Neural progenitor cell (in vitro differentiated cells): ENCODE data around the gene LGMN. TPM values are rescaled to one million over a fixed set of nuclear protein-coding genes. Genes with fewer than 3 reads are reported as not detected.
"Not testable (repeated sequence)": the region's sequence is repeated elsewhere in the genome, so short reads cannot be mapped to it uniquely, and the experiment has no call there.

Experiments used
- DNase-seq: peaks from one replicate; pipeline ENCODE4 v3.0.0-alpha.2; 2016; ENCODE audit warnings: low spot score
- H2AFZ ChIP-seq: fragments of 200-600 bp; sonication (generic); replicated peaks from 2 replicates; pipeline ENCODE4 v1.6.1; 2016; ENCODE audit warnings: antibody characterized with exemption
- H3F3A ChIP-seq: fragments of 200-600 bp; sonication (generic); 2 replicates; pipeline ENCODE4 v1.6.1; 2016; ENCODE audit warnings: antibody characterized with exemption, low read depth
- H3K27ac ChIP-seq: fragments of 200-600 bp; sonication (generic); 2 replicates; pipeline ENCODE4 v1.5.1; 2016; ENCODE audit warnings: mild to moderate bottlenecking
- H3K27me3 ChIP-seq: fragments of 200-600 bp; sonication (generic); 2 replicates; pipeline ENCODE4 v1.6.1; 2016; ENCODE audit warnings: mild to moderate bottlenecking, moderate library complexity
- H3K36me3 ChIP-seq: fragments of 200-600 bp; sonication (generic); 2 replicates; pipeline ENCODE4 v1.5.1; 2016
- H3K4me1 ChIP-seq: fragments of 200-600 bp; sonication (generic); 2 replicates; pipeline ENCODE4 v1.6.1; 2016; ENCODE audit warnings: mixed run types
- H3K4me2 ChIP-seq: fragments of 200-600 bp; sonication (generic); 2 replicates; pipeline ENCODE4 v1.6.1; 2016
- H3K4me3 ChIP-seq: fragments of 200-600 bp; sonication (generic); 2 replicates; pipeline ENCODE4 v1.5.1; 2016
- H3K79me2 ChIP-seq: fragments of 200-600 bp; sonication (generic); 2 replicates; pipeline ENCODE4 v1.6.1; 2016; ENCODE audit warnings: low read depth
- H3K9ac ChIP-seq: fragments of 200-600 bp; sonication (generic); 2 replicates; pipeline ENCODE4 v1.6.1; 2016
- H3K9me3 ChIP-seq: fragments of 200-600 bp; sonication (generic); 2 replicates; pipeline ENCODE4 v1.5.1; 2016; ENCODE audit warnings: low read depth
- H4K20me1 ChIP-seq: fragments of 200-600 bp; sonication (generic); 2 replicates; pipeline ENCODE4 v1.6.1; 2016; ENCODE audit warnings: low read depth
- H3K27ac Mint-ChIP-seq: 3 replicates; pipeline ENCODE4 v1.8.0; 2021; ENCODE audit warnings: mixed read lengths
- H3K27me3 Mint-ChIP-seq: 2 replicates; pipeline ENCODE4 v1.8.0; 2022; ENCODE audit warnings: low read depth, mild to moderate bottlenecking, inconsistent platforms, moderate library complexity, mixed read lengths; ENCODE audit not compliant: insufficient read depth
- H3K36me3 Mint-ChIP-seq: 3 replicates; pipeline ENCODE4 v1.8.0; 2021; ENCODE audit warnings: mixed read lengths
- H3K4me1 Mint-ChIP-seq: 3 replicates; pipeline ENCODE4 v1.8.0; 2021; ENCODE audit warnings: mixed read lengths
- H3K4me3 Mint-ChIP-seq: 3 replicates; pipeline ENCODE4 v1.8.0; 2021; ENCODE audit warnings: mild to moderate bottlenecking, moderate library complexity, mixed read lengths
- H3K9me3 Mint-ChIP-seq: 3 replicates; pipeline ENCODE4 v1.8.0; 2020; ENCODE audit warnings: mixed read lengths
- EZH2 ChIP-seq: fragments of 200-600 bp; sonication (generic); IDR thresholded peaks from 2 replicates; pipeline ENCODE4 v1.6.1; 2017; ENCODE audit warnings: antibody characterized with exemption, mild to moderate bottlenecking, moderate library complexity
- EZH2phosphoT487 ChIP-seq: fragments of 200-600 bp; sonication (generic); IDR thresholded peaks from 2 replicates; pipeline ENCODE4 v1.6.1; 2017; ENCODE audit warnings: antibody characterized with exemption
- total RNA-seq: library from RNA; depleted of rRNA; stranded (reverse); fragments of >200 nt; gene quantifications from 2 replicates; pipeline ENCODE4 v1.2.3, GENCODE V29; 2015; ENCODE audit warnings: low replicate concordance
- TF ChIP-seq, protein P1 (sequence below): fragments of 200-600 bp; sonication (generic); IDR thresholded peaks from 2 replicates; pipeline ENCODE4 v1.5.1; 2017; ENCODE audit warnings: antibody characterized with exemption, mild to moderate bottlenecking

The LGMN gene
- total RNA-seq, 1 donor from 2014 or later: 87.0 TPM

DNA sequence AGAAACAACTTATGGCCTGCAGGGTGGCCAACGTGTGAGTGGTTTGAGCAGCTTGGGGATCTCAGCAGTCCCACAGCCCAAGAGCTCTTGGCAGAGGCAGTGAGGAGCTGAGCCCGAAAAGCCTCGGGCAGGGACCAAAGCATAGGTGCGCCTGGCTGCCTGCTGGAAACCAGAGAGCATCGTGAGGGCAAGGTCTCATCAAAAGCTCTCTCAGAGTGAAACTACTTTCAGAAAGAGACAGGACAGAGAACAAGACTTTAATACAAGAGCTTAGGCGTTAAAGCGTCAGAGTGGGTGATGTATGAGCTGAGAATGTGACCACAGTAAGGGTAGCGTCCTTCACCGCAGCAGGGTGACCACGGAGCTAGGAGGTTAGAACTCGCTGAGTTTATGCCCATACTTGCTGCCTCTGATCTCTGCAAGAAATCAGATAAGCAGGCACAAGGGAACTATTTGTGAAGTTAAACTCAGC lies 30.8 kb downstream of the LGMN start:
- Mint-ChIP-seq H3K27me3 (peaks cover 2% of the 10 kb centered on the region), H3K9me3 (no peaks in the 10 kb centered on the region), H3K4me3 (no peak overlapping the region), H3K4me1 (no peaks in the 10 kb centered on the region), H3K27ac (no peak overlapping the region), H3K36me3 (peaks cover 7% of the 10 kb centered on the region)
- Histone ChIP-seq H4K20me1 (no peaks in the 10 kb centered on the region), H3K9ac (no peak overlapping the region), H3K36me3 (no peaks in the 10 kb centered on the region), H3K4me1 (no peaks in the 10 kb centered on the region), H2AFZ (no peak overlapping the region), H3F3A (no peaks in the 10 kb centered on the region), H3K79me2 (peaks cover 8% of the 10 kb centered on the region), H3K27ac (no peak overlapping the region), H3K9me3 (no peaks in the 10 kb centered on the region), H3K4me2 (no peak overlapping the region), H3K4me3 (no peak overlapping the region), H3K27me3 (no peaks in the 10 kb centered on the region)
- no peak for DNase-seq
- no peak for TF ChIP-seq EZH2
- no peak for TF ChIP-seq EZH2phosphoT487
- TF ChIP-seq, protein P1, sequence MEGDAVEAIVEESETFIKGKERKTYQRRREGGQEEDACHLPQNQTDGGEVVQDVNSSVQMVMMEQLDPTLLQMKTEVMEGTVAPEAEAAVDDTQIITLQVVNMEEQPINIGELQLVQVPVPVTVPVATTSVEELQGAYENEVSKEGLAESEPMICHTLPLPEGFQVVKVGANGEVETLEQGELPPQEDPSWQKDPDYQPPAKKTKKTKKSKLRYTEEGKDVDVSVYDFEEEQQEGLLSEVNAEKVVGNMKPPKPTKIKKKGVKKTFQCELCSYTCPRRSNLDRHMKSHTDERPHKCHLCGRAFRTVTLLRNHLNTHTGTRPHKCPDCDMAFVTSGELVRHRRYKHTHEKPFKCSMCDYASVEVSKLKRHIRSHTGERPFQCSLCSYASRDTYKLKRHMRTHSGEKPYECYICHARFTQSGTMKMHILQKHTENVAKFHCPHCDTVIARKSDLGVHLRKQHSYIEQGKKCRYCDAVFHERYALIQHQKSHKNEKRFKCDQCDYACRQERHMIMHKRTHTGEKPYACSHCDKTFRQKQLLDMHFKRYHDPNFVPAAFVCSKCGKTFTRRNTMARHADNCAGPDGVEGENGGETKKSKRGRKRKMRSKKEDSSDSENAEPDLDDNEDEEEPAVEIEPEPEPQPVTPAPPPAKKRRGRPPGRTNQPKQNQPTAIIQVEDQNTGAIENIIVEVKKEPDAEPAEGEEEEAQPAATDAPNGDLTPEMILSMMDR: no peak

DNA sequence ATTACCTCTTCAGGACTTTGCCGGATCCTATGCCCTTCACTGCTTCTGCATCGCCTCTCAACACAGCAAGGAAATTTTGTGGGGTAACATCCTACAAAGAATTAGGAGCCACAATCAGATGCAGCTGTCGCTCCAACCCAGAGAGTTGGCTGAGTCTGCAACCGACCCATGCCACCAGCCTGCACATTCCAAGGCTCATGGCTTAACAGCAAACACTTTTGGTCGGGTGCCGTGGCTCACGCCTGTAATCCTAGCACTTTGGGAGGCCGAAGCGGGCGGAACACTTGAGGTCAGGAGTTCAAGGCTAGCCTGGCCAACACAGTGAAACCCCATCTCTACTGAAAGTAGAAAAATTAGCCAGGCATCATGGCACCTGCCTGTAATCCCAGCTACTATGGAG lies 32.3 kb downstream of the LGMN start:
- H3K4me1 Mint-ChIP-seq: no peaks in the 10 kb centered on the region
- no peak overlapping the region for H2AFZ ChIP-seq
- no peak overlapping the region for H3K4me3 ChIP-seq
- no peaks in the 10 kb centered on the region for H3F3A ChIP-seq
- H3K4me3 Mint-ChIP-seq: no peak overlapping the region
- H3K36me3 ChIP-seq: no peaks in the 10 kb centered on the region
- H3K4me2 ChIP-seq: no peak overlapping the region
- H3K27ac ChIP-seq: no peak overlapping the region
- H3K9me3 Mint-ChIP-seq: no peaks in the 10 kb centered on the region
- H3K36me3 Mint-ChIP-seq: peaks cover 4% of the 10 kb centered on the region
- DNase-seq: no peak
- H3K79me2 ChIP-seq: no peaks in the 10 kb centered on the region
- H4K20me1 ChIP-seq: no peaks in the 10 kb centered on the region
- H3K9me3 ChIP-seq: no peaks in the 10 kb centered on the region
- no peak for TF ChIP-seq EZH2
- TF ChIP-seq EZH2phosphoT487: no peak
- TF ChIP-seq, protein P1: no peak
- H3K9ac ChIP-seq: no peak overlapping the region
- no peak overlapping the region for H3K27ac Mint-ChIP-seq
- H3K4me1 ChIP-seq: no peaks in the 10 kb centered on the region
- no peaks in the 10 kb centered on the region for H3K27me3 ChIP-seq
- peaks cover 2% of the 10 kb centered on the region for H3K27me3 Mint-ChIP-seq

DNA sequence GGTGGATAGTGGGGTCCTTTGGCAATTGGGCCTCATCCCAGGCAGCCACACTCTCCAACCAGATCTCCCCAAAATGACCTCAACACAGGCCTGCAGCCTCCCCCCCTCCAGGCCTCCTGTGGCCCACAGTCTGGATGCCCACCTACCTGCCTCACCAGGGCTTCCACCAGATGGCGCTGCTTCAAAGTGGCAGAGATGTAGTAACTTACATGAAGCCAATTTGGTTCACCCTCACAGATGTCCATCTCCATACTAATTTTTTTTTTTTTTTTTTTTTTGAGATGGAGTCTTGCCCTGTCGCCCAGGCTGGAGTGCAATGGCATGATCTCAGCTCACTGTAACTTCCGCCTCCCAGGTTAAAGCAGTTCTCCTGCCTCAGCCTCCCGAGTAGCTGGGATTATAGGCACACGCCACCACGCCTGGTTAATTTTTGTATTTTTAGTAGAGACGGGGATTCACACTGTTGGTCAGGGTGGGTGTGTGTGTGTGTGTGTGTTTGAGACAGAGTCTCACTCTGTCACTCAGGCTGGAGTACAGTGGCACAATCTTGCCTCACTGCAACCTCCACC lies 33.6 kb downstream of the LGMN start:
- not testable (repeated sequence) for H3K36me3 ChIP-seq, H3K79me2 ChIP-seq, H3K9ac ChIP-seq, H3K27ac ChIP-seq, H3K4me1 Mint-ChIP-seq, H3K4me2 ChIP-seq, H3K27ac Mint-ChIP-seq, H3K9me3 Mint-ChIP-seq, H3K27me3 ChIP-seq, H3K27me3 Mint-ChIP-seq, H3K4me3 Mint-ChIP-seq, H3K4me3 ChIP-seq, H3K36me3 Mint-ChIP-seq, H3F3A ChIP-seq, H3K4me1 ChIP-seq, H3K9me3 ChIP-seq, H2AFZ ChIP-seq, H4K20me1 ChIP-seq
- DNase-seq: peak; percentile 75
- TF ChIP-seq, protein P1: peak; percentile 79
